Activated gamma-delta T cell treated with anti-CD3 and anti-CD28 coated beads, Interleukin-2, amount 50 U/mL, for 16 hours (primary cell): ENCODE measurements around the gene RAX2.
A peak's percentile ranks its signal among the peaks of the same experiment; 100 is the strongest.

Experiments
- DNase-seq: peaks from one replicate; pipeline ENCODE4 v3.0.0-alpha.2; 2020; ENCODE audit warnings: low read depth

The RAX2 gene

DNA sequence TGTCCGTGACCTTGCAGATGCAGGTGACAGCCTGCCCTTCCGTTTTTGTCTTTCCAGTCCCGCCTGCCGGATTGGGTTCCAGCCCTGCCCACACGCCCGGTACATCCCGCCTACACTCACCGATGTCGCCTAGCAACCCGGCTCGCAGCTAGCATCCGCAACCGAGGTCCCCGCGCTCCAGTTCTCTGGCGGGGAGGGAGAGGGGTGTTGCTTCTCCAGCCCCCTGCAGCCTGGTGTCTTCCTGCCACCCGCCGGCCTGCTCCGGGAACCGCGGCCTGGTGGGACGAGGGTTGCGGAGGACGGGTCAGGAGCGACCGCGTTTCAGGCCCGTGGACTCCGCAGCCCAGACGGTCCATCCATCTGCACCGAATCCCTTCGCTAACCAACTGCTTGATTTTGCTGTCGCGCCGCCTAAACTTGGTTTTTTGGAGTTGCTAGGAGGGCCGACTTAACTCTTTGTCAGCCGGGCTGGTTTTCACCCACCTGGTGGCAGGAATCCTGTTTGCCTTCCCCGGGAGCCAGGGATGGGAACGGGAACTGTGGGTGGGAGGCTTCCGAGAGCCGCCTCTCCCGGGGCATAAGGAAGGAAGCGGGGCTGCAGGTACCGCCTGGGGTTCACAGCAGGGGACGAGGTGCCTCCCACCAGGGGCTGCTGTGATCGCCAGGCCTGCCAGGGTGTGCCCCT, 29.5 kb upstream of the RAX2 start:
- peak; percentile 51 for DNase-seq

DNA sequence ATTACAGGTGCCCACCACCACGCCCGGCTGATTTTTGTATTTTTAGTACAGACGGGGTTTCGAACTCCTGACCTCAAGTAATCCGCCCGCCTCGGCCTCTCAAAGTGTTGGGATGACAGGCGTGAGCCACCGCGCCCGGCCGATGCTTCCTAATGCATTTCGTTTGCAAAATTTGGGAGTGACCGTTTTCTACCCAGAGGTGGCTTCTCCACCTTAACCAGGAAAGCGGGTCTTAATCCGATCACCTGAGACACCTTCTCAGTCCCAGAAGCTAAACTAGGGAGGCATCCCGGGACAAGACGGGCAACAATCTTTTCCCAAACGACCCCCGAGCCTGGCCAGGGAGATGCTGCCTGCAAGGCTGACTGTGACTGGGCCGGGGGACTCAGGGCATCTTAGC, 29.0 kb upstream of the RAX2 start:
- no peak for DNase-seq

- no peak for DNase-seq
Observed at GRCh38 chr19:3798137-3798536, 26.1 kb upstream of the RAX2 start.

DNA sequence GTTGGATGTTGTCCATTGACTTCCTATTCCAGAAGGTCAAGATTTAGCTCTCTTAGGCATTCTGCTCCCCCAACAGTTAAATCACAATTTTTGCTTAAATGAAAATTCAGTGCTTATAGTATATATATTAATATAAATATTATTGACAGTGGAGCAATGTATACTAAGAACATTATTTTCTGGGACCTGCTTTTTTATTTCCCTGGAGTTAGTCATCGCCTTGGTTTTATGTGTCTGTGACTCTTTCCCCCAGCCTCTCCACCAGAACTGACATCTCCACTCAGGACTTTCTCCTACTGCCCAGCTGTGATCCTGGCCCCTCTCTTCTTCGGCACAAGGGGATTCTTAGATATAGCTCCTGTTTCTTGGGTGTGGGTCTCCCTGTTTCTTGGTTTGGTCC, 24.3 kb upstream of the RAX2 start:
- no peak for DNase-seq

DNA sequence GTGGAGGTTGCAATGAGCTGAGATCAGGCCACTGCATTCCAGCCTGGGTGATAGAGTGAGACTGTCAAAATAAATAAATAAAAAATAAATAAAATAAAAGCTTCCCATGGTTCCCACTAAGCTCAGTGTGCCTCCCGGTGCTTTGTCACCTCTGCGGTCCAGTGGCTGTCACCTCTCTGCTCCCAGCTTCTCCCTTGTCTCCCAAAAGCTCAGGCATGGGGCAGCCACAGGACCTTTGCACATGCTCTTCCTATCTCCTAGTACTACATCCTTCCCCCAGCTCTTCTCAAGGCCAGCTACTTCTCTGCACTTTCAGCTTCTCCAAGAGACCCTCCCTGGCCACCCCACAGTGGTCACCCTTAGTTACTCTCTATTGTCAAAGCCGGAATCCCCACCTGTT, 21.8 kb upstream of the RAX2 start:
- DNase-seq: no peak

DNA sequence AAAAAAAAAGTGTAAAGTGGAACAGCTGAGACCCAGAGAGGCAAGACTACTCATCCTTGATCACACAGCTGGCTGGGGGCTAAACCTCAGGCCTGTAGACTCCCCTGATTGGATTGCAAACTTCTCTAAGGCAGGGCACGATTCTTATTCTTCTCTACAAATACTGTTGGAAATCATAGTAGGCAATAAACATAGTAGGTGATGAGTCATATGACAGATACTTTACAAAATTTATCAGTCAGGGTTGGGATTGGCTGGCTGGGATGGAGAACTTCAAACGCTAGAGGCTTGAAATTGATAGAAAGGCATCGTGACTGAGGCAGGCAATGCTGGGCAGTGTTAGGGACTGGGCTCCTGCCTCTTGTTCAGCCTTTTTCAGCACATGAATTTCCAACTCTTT, 20.1 kb upstream of the RAX2 start:
- no peak for DNase-seq

DNA sequence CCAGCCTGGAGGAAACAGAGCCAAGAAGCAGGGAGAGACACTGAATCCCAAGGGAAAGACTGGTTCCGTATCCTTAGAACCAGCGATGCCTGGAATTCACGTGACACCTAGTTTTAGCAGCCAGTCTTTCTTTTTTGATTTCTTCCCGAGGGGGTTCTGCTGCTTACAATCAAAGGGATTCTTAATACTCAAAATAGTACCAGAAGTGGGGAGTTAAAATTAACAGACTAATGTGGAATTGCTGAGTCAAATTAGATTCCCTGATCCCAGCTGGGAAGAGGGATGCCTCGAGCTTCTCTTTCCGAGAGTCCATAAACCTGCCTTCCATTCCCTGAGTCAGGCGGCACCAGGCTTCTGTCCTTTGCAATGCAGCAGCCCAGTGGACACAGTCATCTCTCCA, 18.9 kb upstream of the RAX2 start:
- DNase-seq: no peak

- no peak for DNase-seq
Observed at GRCh38 chr19:3790209-3790734, 18.2 kb upstream of the RAX2 start.

DNA sequence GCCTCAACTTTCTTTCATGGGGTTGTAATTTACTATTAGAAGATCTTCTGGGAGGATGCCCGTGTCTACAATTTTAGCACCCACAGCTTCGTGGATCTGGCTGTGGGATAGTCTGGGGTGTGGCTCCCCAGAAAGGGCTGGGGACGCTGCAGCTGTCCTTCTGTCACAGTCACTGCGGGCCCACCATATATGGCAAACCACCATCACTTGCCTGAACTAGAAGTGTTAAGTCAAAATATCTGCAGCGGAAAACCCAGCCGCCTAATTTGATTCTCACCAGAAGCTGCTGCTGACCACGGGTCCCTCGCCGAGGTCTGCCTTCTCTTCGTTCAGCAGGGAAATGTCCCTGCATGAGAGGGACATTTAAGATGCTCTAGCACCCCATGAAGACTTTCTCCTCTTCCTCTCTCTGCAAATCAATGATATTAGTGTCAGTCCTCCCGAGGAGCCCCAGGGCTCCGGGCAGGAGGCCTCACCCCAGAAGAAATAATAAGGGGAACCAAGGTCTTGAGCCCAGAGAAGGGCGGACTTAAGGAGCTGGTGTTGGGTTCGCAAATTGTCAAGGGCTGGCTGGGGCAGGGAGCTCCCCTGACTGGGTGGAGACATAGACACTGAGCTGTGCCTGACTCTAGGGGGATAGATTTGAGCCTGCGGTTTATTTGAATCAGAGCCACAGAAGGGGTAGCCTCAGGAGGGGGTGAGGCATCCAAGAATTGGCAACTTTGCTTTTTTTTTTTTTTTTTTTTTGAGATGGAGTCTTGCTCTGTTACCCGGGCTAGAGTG, 17.2 kb upstream of the RAX2 start:
- peak; percentile 22 for DNase-seq

GRCh38 chr19:3785938-3786824, 14.2 kb upstream of the RAX2 start, which contains the start of gene MATK:
Gene MATK, minus strand, starts transcription at chr19:3786381. Its CDS starts 1,246 bp downstream, at chr19:3785135.
- no peak for DNase-seq

- peak; percentile 24 for DNase-seq
Observed at GRCh38 chr19:3785451-3785937, 13.5 kb upstream of the RAX2 start.

DNA sequence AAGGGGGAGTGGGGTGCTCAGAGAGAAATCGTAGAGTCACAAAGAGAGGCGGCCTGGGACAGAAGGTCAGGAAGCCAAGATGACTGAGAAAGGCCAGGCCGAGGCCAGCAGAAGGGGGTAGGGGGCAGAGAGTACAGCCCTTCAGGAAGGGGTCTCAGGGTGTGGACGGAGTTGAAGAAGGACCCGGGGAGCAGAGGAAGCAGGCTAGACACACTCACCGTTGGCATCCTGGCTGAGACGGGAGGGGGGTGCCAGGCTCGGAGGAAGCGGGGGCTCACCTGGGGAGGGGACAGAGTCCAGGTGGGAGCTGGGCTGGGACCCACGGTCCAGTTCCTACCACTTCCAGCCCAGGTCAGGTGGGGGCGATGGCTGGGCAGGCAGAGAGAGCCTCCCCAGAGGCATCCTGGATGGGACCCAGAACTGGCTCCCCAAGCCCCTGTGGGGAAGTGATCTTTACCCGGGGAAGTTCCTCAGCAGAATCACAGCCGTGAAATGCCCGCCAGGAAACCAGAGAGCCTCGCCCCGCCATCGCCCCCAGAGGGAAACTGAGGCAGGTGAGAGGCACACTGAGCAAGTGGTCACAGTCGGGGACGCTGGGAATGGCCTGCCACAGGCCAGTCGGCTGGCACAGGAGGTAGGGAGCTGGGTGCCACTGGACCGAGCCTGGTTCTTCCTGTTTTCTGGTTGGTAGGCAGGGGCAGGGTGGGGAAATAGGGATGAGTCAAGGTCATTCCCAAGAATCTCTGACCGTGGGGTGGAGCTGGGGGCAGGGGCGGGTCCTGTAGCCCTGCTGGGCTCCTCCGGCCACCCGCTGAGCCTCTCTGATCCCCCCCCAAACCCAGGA, 12.8 kb upstream of the RAX2 start:
- DNase-seq: no peak

DNA sequence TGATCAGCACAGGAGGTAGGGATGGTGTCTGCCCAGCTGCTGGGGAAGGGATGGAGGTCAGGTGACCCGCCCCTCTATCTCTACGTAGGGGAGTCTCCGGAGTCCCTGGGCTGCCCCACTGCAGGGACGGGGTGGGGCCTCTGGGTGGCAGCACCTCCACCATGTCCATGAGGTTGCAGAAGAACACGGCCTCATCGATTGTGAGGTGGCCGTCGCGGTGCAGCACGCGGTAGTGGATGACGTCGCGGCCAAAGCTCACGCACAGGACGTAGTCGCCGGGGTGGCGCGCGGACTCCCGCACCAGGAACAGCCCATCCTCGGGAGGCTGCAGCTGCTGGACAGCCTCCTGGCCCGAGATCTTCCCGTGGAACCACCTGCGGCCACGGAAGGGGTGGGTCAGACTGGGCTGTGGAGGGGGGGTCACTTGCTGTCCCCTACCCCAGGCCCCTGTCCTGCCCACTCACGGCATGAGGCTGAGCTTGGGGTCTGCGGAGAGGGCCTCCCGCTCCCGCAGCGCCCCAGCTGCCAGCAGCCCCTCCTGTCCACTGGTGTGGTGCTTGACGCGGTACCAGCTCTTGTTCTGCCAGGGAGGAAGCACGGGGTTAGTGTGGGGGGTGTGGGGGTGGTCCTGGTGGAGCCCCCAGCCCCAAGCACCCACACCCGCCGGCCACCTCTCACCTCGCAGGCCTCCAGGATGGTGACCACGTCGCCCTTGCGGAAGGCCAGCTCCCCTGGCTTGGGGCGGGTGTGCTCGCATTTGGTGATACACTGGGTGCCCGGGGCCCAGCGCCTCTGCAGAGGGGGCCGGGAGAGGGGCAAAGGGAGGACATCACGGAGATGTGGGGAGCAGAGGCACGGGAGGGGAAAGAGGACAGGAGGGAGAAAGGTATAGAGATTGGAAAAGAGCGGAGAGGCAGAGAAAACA, 11.9 kb upstream of the RAX2 start:
- peak; percentile 29 for DNase-seq

GRCh38 chr19:3782903-3783302, 10.9 kb upstream of the RAX2 start:
- no peak for DNase-seq

GRCh38 chr19:3782330-3782729, 10.3 kb upstream of the RAX2 start:
- no peak for DNase-seq

- DNase-seq: no peak
Observed at GRCh38 chr19:3781603-3782002, 9.6 kb upstream of the RAX2 start.

- DNase-seq: no peak
Observed at GRCh38 chr19:3780786-3781304, 8.8 kb upstream of the RAX2 start.

- no peak for DNase-seq
Observed at GRCh38 chr19:3778899-3779723, 7.1 kb upstream of the RAX2 start.
